Liver (tissue), 9 donors: ENCODE measurements around the gene DGCR2. TPM values are rescaled to one million over a fixed set of nuclear protein-coding genes. Genes with fewer than 3 reads are reported as not detected.

Experiments used
- DNase-seq: peaks from one replicate; pipeline ENCODE4 v3.0.0-alpha.2; 2017; ENCODE audit warnings: low spot score
- H3K27ac ChIP-seq, 2 donors: one replicate each; pipeline ENCODE4 v1.7.0; 2013; ENCODE audit warnings: inconsistent platforms in 2 of 2, low read length in 2 of 2, control low read depth in 1 of 2, low read depth in 1 of 2, mild to moderate bottlenecking in 1 of 2
- H3K27me3 ChIP-seq, 4 donors: one replicate each; pipeline versions ENCODE4 v1.6.1 to v1.7.0; 2013; ENCODE audit warnings: low read length in 3 of 4, inconsistent platforms in 1 of 4, mild to moderate bottlenecking in 1 of 4, moderate library complexity in 1 of 4; ENCODE audit not compliant: control insufficient read depth in 4 of 4, insufficient read depth in 4 of 4
- H3K36me3 ChIP-seq, 4 donors: one replicate each; pipeline versions ENCODE4 v1.6.1 to v1.7.0; 2013; ENCODE audit warnings: low read length in 3 of 4, mild to moderate bottlenecking in 3 of 4, low read depth in 1 of 4, moderate library complexity in 1 of 4; ENCODE audit not compliant: control insufficient read depth in 4 of 4, insufficient read depth in 3 of 4
- H3K4me1 ChIP-seq, 4 donors: one replicate each; pipeline versions ENCODE4 v1.6.1 to v1.7.0; 2013; ENCODE audit warnings: low read length in 3 of 4, mild to moderate bottlenecking in 3 of 4, moderate library complexity in 1 of 4; ENCODE audit not compliant: control insufficient read depth in 4 of 4, insufficient read depth in 4 of 4
- H3K4me3 ChIP-seq, 3 donors: one replicate each; pipeline versions ENCODE4 v1.6.1 to v1.7.0; 2013; ENCODE audit warnings: low read length in 3 of 3, control low read depth in 1 of 3, low read depth in 1 of 3, mild to moderate bottlenecking in 1 of 3
- H3K9ac ChIP-seq, 2 donors: one replicate each; pipeline ENCODE4 v1.7.0; 2013; ENCODE audit warnings: low read length in 2 of 2, mild to moderate bottlenecking in 2 of 2, moderate library complexity in 2 of 2, control low read depth in 1 of 2, low read depth in 1 of 2
- H3K9me3 ChIP-seq, 4 donors: one replicate each; pipeline versions ENCODE4 v1.6.1 to v1.7.0; 2013; ENCODE audit warnings: low read length in 3 of 4; ENCODE audit not compliant: control insufficient read depth in 4 of 4
- ATF3 ChIP-seq: IDR thresholded peaks from 2 replicates; pipeline ENCODE4 v1.6.1; 2016; ENCODE audit warnings: antibody characterized with exemption
- FOXA2 ChIP-seq: IDR thresholded peaks from 2 replicates; pipeline ENCODE4 v1.6.1; 2016; ENCODE audit warnings: antibody characterized with exemption
- GABPA ChIP-seq, 2 donors: IDR thresholded peaks in 1 of 2; conservative IDR thresholded peaks in 1 of 2; 2 replicates each; pipeline ENCODE4 v1.6.1; 2016; ENCODE audit warnings: antibody characterized with exemption in 2 of 2, mild to moderate bottlenecking in 1 of 2, moderate library complexity in 1 of 2
- HNF4A ChIP-seq, 2 donors: conservative IDR thresholded peaks; 2 replicates each; pipeline ENCODE4 v1.6.1; 2016; ENCODE audit warnings: antibody characterized with exemption in 2 of 2, mild to moderate bottlenecking in 2 of 2
- HNF4G ChIP-seq: IDR thresholded peaks from 2 replicates; pipeline ENCODE4 v1.6.1; 2016; ENCODE audit warnings: antibody characterized with exemption
- NR2F2 ChIP-seq: IDR thresholded peaks from 2 replicates; pipeline ENCODE4 v1.6.1; 2016; ENCODE audit warnings: antibody characterized with exemption
- RAD21 ChIP-seq, 2 donors: IDR thresholded peaks; 2 replicates each; pipeline ENCODE4 v1.6.1; 2016; ENCODE audit warnings: antibody characterized with exemption in 2 of 2, mild to moderate bottlenecking in 2 of 2
- REST ChIP-seq: IDR thresholded peaks from 2 replicates; pipeline ENCODE4 v1.6.1; 2016; ENCODE audit warnings: antibody characterized with exemption, mild to moderate bottlenecking
- RXRA ChIP-seq, 2 donors: IDR thresholded peaks; 2 replicates each; pipeline ENCODE4 v1.6.1; 2017 to 2018; ENCODE audit warnings: antibody characterized with exemption in 2 of 2, mild to moderate bottlenecking in 1 of 2
- SP1 ChIP-seq: IDR thresholded peaks from 2 replicates; pipeline ENCODE4 v1.6.1; 2018; ENCODE audit warnings: antibody characterized with exemption, mild to moderate bottlenecking
- YY1 ChIP-seq: IDR thresholded peaks from 2 replicates; pipeline ENCODE4 v1.6.1; 2016; ENCODE audit warnings: antibody characterized with exemption, mild to moderate bottlenecking
- ZBTB33 ChIP-seq: IDR thresholded peaks from 2 replicates; pipeline ENCODE4 v1.6.1; 2016; ENCODE audit warnings: antibody characterized with exemption
- WGBS: extraction: QIAGEN DNeasy Blood & Tissue Kit; methylation state at CpG from one replicate; pipeline ENCODE4 v1.1.7; 2013; 5-methylcytosine and 5-hydroxymethylcytosine counted together
- polyA plus RNA-seq, 2 donors: library from polyadenylated mRNA; stranded (reverse) in 1 of 2; unstranded in 1 of 2; fragments of 200-250 nt in 1 of 2; fragments of >200 nt in 1 of 2; fragmentation: Nextera tagmentation in 1 of 2; extraction: Ambion mirVana in 1 of 2; gene quantifications; one replicate each; pipeline versions ENCODE4 v1.2.1 to v1.2.3, GENCODE V29; 2013 to 2015
- total RNA-seq, 2 donors: library from RNA; depleted of rRNA; stranded (reverse); fragments of >200 nt; gene quantifications; one replicate each; pipeline ENCODE4 v1.2.3, GENCODE V29; 2014
- TF ChIP-seq, protein P1 (sequence below): fragments of 150-350 bp; IDR thresholded peaks from 2 replicates; pipeline ENCODE4 v1.5.1; 2017; ENCODE audit warnings: improper control_type of control experiment, low read depth, low read length; ENCODE audit not compliant: missing input control
- TF ChIP-seq, protein P2 (sequence below): IDR thresholded peaks from 2 replicates; pipeline ENCODE4 v1.6.1; 2016; ENCODE audit warnings: antibody characterized with exemption
- donor health status: healthy.
- donor health status: healthy.
- donor health status: healthy.
- donor health status: healthy.
- donor health status: healthy.

Gene DGCR2
- total and polyA plus RNA-seq, 4 donors, result 11.2 to 30.0 (median 21.1) TPM

- H3K36me3 ChIP-seq, result peaks cover 16 to 73% (median 37%) of the 10 kb centered on the region in 4 donors
- no peak overlapping the region for H3K27ac ChIP-seq
- H3K4me3 ChIP-seq, result no peak overlapping the region
- H3K27me3 ChIP-seq, result no peaks in the 10 kb centered on the region
- no peaks in the 10 kb centered on the region for H3K9me3 ChIP-seq
- H3K4me1 ChIP-seq, result no peaks in the 10 kb centered on the region
- TF ChIP-seq HNF4G (no peak), NR2F2 (no peak), SP1 (no peak), ATF3 (no peak), YY1 (no peak), GABPA (IDR thresholded peaks at IDR 0.05 in 1 of 2, conservative IDR thresholded peaks at IDR 0.05 in 1 of 2) (no peak), ZBTB33 (no peak), HNF4A (conservative IDR thresholded peaks at IDR 0.05) (no peak)
- DNase-seq, result no peak
- no peak overlapping the region for H3K9ac ChIP-seq
- WGBS, result 93% methylated on average over 30 of the region's 30 CpGs
Observed at GRCh38 chr22:19040888-19041703, 81.1 kb downstream of the DGCR2 start.

DNA sequence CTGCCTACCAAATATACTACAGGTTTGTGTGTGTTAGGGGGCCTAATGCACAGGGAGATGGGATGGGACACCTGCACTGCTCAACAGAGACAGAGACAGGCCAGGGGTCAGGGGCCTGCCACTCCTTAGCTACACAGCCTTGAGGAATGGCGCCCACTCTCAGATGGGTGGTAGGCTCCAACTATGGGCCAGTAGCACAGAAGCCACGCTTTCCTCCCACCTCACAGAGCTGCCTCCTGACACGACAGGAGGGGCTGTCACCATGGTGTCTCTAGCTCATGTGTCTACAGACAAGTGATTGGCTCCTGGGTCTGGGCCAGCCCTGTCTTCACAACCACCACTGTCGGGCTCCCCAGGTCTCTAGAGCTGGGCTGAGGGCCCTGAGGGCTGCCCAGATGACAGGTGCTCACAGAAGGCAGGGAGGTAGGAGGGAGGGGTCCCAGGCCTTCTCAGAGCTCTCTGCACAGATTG lies 81.8 kb downstream of the DGCR2 start:
- Histone ChIP-seq H3K36me3 (peaks cover 16 to 71% (median 35%) of the 10 kb centered on the region in 4 donors), H3K4me1 (no peaks in the 10 kb centered on the region), H3K9ac (no peak overlapping the region), H3K4me3 (no peak overlapping the region), H3K27me3 (no peaks in the 10 kb centered on the region), H3K9me3 (no peaks in the 10 kb centered on the region), H3K27ac (no peak overlapping the region)
- 94% methylated on average over 4 of the region's 4 CpGs for WGBS
- TF ChIP-seq REST (no peak), SP1 (no peak), HNF4A (conservative IDR thresholded peaks at IDR 0.05) (no peak)
- no peak for DNase-seq

DNA sequence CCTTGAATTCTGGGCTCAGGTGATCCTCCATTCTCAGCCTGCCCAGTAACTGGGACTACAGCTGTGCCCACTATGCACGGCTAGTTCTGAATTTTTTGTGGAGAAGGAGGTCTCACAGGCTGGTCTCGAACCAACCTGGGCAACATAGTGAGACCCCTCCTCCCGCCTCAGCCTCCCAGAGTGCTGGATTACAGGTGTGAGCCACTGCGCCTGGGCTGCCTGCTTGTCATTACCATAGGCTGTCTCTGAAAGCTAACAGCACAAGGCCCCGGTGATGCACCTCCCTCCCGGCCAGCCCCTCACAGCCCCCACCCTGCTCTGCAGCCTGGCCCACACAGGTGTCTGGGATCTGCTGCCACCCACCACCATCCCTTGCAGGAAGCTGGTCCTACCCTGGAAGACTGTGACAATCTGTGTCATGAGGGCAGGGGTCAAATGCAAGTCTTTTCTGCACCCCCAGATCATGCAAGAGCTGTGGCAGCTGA lies 82.4 kb downstream of the DGCR2 start:
- WGBS, result 97% methylated on average over 6 of the region's 6 CpGs
- H3K4me1 ChIP-seq, result no peaks in the 10 kb centered on the region
- H3K27ac ChIP-seq, result no peak overlapping the region
- H3K4me3 ChIP-seq, result no peak overlapping the region
- peaks cover 16 to 67% (median 31%) of the 10 kb centered on the region in 4 donors for H3K36me3 ChIP-seq
- H3K9ac ChIP-seq, result no peak overlapping the region
- H3K9me3 ChIP-seq, result no peaks in the 10 kb centered on the region
- DNase-seq, result no peak
- no peaks in the 10 kb centered on the region for H3K27me3 ChIP-seq
- no peak for TF ChIP-seq FOXA2
- TF ChIP-seq, protein P1, sequence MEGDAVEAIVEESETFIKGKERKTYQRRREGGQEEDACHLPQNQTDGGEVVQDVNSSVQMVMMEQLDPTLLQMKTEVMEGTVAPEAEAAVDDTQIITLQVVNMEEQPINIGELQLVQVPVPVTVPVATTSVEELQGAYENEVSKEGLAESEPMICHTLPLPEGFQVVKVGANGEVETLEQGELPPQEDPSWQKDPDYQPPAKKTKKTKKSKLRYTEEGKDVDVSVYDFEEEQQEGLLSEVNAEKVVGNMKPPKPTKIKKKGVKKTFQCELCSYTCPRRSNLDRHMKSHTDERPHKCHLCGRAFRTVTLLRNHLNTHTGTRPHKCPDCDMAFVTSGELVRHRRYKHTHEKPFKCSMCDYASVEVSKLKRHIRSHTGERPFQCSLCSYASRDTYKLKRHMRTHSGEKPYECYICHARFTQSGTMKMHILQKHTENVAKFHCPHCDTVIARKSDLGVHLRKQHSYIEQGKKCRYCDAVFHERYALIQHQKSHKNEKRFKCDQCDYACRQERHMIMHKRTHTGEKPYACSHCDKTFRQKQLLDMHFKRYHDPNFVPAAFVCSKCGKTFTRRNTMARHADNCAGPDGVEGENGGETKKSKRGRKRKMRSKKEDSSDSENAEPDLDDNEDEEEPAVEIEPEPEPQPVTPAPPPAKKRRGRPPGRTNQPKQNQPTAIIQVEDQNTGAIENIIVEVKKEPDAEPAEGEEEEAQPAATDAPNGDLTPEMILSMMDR, result no peak
- TF ChIP-seq HNF4G, result no peak
- no peak for TF ChIP-seq YY1
- TF ChIP-seq RXRA (IDR thresholded peaks at IDR 0.05), result no peak
- no peak for TF ChIP-seq REST
- TF ChIP-seq RAD21 (IDR thresholded peaks at IDR 0.05), result no peak
- TF ChIP-seq SP1, result no peak
- TF ChIP-seq, protein P2, sequence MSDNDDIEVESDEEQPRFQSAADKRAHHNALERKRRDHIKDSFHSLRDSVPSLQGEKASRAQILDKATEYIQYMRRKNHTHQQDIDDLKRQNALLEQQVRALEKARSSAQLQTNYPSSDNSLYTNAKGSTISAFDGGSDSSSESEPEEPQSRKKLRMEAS, result no peak
